ENCODE data around the gene UMODL1.

DNA sequence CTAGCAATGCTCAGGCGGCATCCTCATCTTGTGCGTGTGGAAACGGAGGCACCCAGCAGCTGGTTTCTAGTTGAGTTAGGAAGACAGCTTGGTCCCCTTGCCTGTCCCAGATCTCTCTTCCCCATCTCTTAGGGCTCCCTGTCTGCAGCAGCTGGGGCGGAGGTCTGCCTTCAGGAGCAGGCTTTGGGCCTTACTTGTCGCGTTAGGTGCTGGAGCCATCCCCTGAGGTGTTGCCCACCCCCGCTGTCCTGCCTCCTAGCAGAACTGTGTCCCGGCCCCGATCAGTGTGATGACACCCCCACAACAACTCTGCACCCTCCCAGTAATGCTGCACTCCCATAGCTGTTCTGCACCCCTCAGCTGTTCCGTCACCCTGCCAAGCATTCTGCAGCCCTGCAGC lies 40.7 kb downstream of the UMODL1 start:
- TF ChIP-seq POLR2AphosphoS5 (IDR thresholded peaks at IDR 0.05; ENCODE audit: borderline replicate concordance, low read depth, low read length), result no peak
- no peak for TF ChIP-seq EZH2 (IDR thresholded peaks at IDR 0.05)
- TF ChIP-seq FOXP2 (optimal IDR thresholded peaks at IDR 0.05; ENCODE audit: control extremely low read depth, extremely low read length, insufficient read depth), result no peak
